ENCODE results near the gene ATRX. TPM values are rescaled to one million over a fixed set of nuclear protein-coding genes. Genes with fewer than 3 reads are reported as not detected.

The ATRX gene
- total RNA-seq, 2 donors from 2014 or later, result 40.9 to 48.3 TPM

GRCh38 chrX:77802201-77802600, 16.2 kb upstream of the ATRX start:
- no peak for TF ChIP-seq CTCF (IDR thresholded peaks at IDR 0.05)
- H3K27ac ChIP-seq, result no peak overlapping the region
- no peaks in the 10 kb centered on the region for H3K27me3 ChIP-seq
- H3K4me3 ChIP-seq, result no peak overlapping the region
- no peaks in the 10 kb centered on the region for H3K4me1 ChIP-seq
- H3K36me3 ChIP-seq, result no peaks in the 10 kb centered on the region
- peaks cover 0 to 6% of the 10 kb centered on the region in 2 donors for H3K9me3 ChIP-seq
- DNase-seq (ENCODE audit: low spot score), result no peak

- DNase-seq (ENCODE audit: low spot score), result no peak
- H3K36me3 ChIP-seq, result no peaks in the 10 kb centered on the region
- TF ChIP-seq CTCF (IDR thresholded peaks at IDR 0.05), result no peak
- H3K27ac ChIP-seq, result no peak overlapping the region
- no peaks in the 10 kb centered on the region for H3K9me3 ChIP-seq
- no peak overlapping the region for H3K4me3 ChIP-seq
- no peaks in the 10 kb centered on the region for H3K4me1 ChIP-seq
- no peaks in the 10 kb centered on the region for H3K27me3 ChIP-seq
Observed at GRCh38 chrX:77795124-77795523, 9.1 kb upstream of the ATRX start.

- no peaks in the 10 kb centered on the region for H3K27me3 ChIP-seq
- H3K4me3 ChIP-seq, result no peak overlapping the region
- no peaks in the 10 kb centered on the region for H3K4me1 ChIP-seq
- no peak overlapping the region for H3K27ac ChIP-seq
- H3K36me3 ChIP-seq, result no peaks in the 10 kb centered on the region
- H3K9me3 ChIP-seq, result no peaks in the 10 kb centered on the region
- TF ChIP-seq CTCF (IDR thresholded peaks at IDR 0.05), result no peak
- no peak for DNase-seq (ENCODE audit: low spot score)
Observed at GRCh38 chrX:77793946-77794345, 7.9 kb upstream of the ATRX start.

GRCh38 chrX:77788050-77788449, 2.0 kb upstream of the ATRX start:
- no peak for DNase-seq (ENCODE audit: low spot score)

GRCh38 chrX:77786365-77786680, 307 bp upstream of the ATRX start:
- Histone ChIP-seq H3K27ac (peak overlapping the region; percentile 86 to 90), H3K4me3 (peak overlapping the region; percentile 61 to 63), H3K36me3 (no peaks in the 10 kb centered on the region), H3K9me3 (no peaks in the 10 kb centered on the region), H3K4me1 (no peaks in the 10 kb centered on the region), H3K27me3 (no peaks in the 10 kb centered on the region)
- no peak for DNase-seq (ENCODE audit: low spot score)
- no peak for TF ChIP-seq CTCF (IDR thresholded peaks at IDR 0.05)

More at GRCh38 chrX:77788050-77788449, 2.0 kb upstream of the ATRX start:
- Histone ChIP-seq H3K4me1 (no peaks in the 10 kb centered on the region), H3K27ac (no peak overlapping the region), H3K9me3 (no peaks in the 10 kb centered on the region), H3K36me3 (no peaks in the 10 kb centered on the region), H3K27me3 (no peaks in the 10 kb centered on the region), H3K4me3 (peak overlapping the region in 1 of 2 donors; percentile 33)
- TF ChIP-seq CTCF (IDR thresholded peaks at IDR 0.05), result no peak

GRCh38 chrX:77779695-77780094, 6.3 kb downstream of the ATRX start:
- H3K4me3 ChIP-seq, result no peak overlapping the region

More at GRCh38 chrX:77779695-77780094, 6.3 kb downstream of the ATRX start:
- Histone ChIP-seq H3K4me1 (no peaks in the 10 kb centered on the region), H3K27me3 (no peaks in the 10 kb centered on the region), H3K27ac (no peak overlapping the region), H3K9me3 (no peaks in the 10 kb centered on the region), H3K36me3 (no peaks in the 10 kb centered on the region)
- no peak for DNase-seq (ENCODE audit: low spot score)
- no peak for TF ChIP-seq CTCF (IDR thresholded peaks at IDR 0.05)

Measured in right atrium auricular region (tissue), 2 donors.